ENCODE data around the gene CPT1B.
"Not testable (repeated sequence)": the region's sequence is repeated elsewhere in the genome, so short reads cannot be mapped to it uniquely, and the experiment has no call there.

CPT1B gene

DNA sequence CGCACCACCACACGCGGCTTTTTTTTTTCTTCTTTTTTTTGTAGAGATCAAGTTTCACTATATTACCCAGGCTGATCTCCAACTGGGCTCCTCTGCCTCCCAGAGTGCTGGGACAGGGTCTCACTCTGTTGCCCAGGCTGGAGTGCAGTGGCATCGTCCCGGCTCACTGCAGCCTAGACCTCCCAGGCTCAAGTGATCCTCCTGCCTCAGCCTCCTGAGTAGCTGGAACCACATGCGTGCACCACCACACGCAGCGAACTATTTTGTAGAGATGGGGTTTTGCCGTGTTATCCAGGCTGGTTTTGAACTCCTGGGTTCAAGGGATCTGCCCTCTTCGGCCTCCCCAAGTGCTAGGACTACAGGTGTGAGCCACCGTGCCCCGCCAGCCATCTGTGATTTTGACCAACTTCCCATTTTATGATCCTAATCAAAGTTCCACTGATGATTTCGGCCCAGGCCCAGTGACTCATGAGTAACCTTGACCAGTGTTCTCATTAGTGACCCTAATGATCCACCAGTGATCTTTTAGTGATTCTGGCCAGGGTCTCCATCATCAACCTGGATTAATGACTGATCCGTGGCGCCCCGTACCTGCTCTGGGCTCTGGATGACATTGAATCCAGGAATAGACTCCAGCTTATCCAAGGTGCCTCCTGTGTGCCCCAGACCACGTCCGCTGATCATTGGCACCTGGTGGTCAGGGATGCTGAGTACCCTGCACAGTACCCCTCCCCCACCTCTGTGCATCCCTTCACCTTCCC is 50.1 kb downstream of the CPT1B start:
- no peak for DNase-seq (ENCODE audit: low spot score)

DNA sequence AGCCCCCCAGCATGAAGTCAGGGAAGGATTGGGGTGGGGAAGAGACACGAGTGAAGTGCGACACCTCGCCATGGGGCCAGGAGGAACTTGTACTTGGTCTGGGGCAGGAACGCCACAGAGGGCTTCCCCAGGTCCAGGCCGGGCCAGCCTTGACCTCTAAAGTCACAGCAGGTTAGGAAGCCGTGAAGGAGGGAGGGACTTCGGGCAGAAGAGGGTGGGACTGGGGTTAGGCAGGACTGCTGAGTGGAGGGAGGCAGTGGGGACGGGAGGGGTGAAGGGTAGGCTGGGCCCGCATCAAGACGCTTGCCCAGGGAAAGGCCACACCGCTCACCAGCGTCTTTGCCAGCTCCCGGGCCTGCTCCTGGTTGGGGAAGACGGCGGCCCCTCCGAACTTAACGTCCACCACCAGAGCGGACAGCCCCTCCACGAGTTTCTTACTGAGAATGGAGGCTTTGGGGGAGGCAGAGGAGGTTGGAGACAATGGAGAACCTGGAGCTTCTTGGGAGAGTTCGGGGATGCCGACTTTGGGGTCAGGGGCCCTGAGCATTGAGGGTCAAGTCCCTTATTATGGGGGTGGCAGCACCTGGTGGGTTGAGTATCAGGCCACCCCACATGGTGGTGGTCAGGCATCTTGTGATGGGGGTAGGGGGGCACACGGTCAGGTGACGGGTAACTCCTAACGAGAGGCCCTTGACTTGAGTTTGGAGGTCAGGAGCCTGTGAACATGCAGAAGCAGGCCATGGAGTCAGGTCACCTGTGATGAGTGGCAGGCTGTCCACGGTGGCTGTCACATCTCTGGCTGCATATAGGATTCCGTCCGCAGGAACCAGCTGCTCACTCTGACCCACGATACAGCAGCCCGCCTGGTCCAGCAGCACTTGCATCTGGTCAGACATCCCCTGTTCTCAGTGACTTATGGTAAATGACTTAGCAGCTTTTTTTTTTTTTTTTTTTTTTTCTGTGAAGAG is 51.1 kb downstream of the CPT1B start:
- DNase-seq (ENCODE audit: low spot score) = peak; percentile 30

- DNase-seq (ENCODE audit: low spot score) = peak; percentile 62
Measured at GRCh38 chr22:50526108-50526833, 52.0 kb downstream of the CPT1B start.

GRCh38 chr22:50525858-50526107 is 52.4 kb downstream of the CPT1B start:
- DNase-seq (ENCODE audit: low spot score) = no peak

DNA sequence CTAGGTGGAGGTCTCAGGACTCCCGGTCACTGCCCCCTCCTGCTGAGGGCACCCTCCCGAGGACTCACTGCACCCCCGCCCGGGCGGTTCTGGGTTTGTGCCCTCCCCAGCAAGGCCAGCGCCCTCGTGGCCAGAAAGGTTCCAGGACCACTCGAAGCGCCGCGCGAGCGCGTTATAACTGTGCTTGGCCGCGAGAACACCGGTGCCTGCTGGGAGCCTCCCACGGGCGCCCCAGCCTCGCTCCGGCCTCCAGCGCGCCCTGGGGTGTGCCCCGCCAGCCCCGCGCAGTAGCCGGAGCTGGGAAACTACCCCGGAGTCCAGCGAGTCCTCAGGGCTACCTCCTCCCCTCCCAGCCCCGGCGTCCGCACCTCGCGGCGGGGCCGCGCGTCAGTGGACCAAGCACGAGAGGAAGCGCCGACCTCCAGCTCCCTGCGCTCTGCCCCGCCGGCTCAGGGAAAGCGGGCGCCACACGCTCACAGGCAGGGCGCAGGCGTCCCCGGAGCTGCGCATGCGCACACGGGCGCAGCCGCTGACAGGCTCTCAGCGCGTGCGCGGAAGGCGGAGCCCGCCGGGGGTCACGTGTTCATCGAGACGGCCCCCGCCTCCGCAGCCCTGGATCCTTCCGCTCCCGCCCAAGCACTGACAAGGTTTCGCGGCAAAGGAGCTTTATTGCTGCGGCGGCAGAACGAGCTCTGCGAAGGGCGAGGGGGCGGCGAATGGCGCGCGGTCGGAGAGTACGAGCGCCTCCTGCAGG is 52.9 kb downstream of the CPT1B start, which contains the start of gene SCO2:
TSS of gene SCO2 (minus strand) at position 495 of the 754 bp plus-strand sequence. CDS start 1,187 bp downstream, outside the sequence.
- DNase-seq (ENCODE audit: low spot score) = peak; percentile 95

- DNase-seq (ENCODE audit: low spot score) = peak; percentile 23
Measured at GRCh38 chr22:50524676-50525103, 53.5 kb downstream of the CPT1B start.

- DNase-seq (ENCODE audit: low spot score) = no peak
Measured at GRCh38 chr22:50523806-50524675, 54.2 kb downstream of the CPT1B start.

DNA sequence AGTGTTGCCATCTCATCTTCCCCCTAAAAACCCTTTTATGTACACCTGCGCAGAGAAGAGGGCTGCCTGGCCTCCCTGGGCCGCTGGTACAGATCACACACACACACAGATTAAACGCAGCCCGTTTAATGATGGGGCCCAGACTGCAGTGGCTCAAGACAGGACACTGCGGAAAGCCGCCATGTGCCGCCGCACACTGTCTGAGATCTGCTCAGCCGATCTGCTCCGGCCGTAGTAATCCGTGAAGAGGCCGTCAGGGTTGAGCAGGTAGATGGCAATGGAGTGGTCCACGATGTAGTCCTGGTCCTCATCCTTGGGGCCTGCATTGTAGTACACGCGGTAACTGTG is 54.8 kb downstream of the CPT1B start:
- DNase-seq (ENCODE audit: low spot score) = no peak

DNA sequence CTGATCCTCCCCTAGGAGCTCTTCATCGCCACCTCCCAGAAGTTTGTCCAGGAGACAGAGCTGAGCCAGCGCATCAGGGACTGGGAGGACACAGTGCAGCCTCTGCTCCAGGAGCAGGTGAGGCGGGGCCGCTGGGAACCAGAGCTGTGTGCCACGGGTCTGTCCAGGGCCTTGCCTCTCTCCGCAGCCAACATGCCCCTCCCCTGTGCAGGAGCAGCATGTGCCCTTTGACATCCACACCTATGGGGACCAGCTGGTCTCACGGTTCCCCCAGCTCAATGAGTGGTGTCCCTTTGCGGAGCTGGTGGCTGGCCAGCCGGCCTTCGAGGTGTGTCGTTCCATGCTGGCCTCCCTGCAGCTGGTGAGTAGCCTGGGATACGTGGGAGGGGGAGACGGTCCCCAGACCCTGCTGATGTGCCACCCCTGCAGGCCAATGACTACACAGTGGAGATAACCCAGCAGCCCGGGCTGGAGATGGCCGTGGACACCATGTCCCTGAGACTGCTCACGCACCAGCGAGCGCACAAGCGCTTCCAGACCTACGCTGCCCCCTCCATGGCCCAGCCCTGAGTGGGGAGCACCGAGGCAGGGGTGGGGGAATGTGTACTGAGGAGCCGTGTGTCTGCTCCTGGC is 55.3 kb downstream of the CPT1B start:
- DNase-seq (ENCODE audit: low spot score) = no peak

DNA sequence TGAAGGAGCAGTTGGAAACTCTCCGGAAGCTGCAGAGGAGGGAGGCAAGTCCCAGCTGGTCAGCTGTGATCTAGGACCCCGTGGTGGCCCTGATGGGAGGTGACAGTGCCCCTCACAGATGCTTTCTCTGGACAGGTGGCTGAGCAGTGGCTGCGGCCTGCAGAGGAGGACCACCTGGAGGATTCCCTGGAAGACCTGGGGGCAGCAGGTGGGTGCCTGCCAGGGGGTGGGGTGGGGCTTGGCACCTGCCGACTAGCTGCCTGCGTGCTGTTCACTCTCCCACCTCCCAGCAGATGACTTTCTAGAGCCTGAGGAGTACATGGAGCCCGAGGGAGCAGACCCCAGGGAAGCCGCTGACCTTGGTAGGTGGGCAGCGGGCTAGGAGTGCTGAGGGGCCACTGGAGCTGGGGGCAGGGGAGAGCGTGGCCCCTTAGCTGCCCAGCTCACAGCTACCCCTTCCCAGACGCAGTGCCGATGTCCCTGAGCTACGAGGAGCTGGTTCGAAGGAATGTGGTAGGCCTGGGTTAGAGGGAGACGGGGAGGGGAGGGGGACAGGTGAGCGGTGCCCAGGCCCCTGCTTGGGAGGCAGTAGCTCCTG is 55.9 kb downstream of the CPT1B start:
- DNase-seq (ENCODE audit: low spot score) = no peak

DNA sequence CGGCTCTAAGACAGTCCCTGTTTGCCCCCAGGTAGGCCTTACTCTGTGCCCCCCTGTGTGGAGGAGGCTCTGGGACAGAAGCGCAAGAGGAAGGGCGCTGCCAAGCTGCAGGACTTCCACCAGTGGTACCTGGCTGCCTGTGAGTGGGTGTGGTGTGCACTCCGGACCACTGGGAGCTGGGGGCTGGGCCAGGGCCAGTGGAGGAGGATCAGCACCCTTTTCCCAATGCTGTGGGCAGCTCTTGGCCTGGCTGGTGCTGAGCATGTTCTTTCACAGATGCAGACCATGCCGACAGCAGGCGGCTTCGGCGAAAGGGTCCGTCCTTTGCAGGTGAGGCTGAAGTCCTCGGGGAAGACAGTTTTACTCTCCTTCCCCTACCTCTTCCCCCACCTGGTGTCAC is 56.5 kb downstream of the CPT1B start:
- no peak for DNase-seq (ENCODE audit: low spot score)

DNA sequence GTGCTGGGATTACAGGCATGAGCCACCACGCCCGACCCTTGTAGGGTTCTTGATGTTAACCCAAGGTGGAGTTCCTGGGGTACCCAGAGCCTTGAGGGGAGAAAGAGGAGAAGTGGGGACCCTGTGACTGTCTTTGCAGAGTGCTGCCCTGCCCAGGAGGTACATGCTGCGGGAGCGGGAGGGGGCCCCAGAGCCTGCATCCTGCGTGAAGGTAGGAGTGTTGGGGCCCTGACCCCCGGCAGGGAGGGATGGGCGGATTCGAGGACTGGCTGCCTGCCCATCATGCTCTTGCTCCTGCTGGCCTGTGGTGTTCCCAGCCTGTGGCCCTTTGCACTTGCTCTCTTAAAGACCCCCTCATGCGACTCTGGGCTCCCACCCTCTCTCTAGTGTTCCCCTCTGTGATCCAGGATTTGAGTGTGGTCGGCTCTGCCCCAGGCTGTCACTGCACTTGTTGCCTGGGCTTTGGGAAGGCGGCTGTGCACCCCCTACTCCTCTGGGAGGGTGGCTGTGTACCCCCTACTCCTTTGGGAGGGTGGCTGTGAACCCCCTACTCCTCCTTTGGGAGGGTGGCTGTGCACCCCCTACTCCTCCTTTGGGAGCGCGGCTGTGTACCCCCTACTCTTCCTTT is 57.3 kb downstream of the CPT1B start:
- no peak for DNase-seq (ENCODE audit: low spot score)

DNA sequence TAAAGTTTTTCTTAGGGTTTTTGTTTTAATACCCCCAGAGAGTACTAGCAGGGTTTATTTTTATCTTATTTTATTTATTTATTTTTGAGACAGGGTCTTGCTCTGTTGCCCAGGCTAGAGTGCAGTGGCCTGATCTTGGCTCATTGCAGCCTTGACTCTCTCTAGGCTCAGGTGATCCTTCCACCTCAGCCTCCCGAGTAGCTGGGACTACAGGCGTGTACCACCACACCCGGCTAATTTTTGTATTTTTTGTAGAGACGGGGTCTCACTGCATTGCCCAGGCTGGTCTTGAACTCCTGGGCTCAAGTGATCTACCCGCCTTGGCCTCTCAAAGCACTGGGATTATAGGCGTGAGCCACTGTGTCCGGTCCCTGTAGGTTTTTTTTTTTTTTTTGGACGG is 58.0 kb downstream of the CPT1B start:
- not testable (repeated sequence) for DNase-seq (ENCODE audit: low spot score)

DNA sequence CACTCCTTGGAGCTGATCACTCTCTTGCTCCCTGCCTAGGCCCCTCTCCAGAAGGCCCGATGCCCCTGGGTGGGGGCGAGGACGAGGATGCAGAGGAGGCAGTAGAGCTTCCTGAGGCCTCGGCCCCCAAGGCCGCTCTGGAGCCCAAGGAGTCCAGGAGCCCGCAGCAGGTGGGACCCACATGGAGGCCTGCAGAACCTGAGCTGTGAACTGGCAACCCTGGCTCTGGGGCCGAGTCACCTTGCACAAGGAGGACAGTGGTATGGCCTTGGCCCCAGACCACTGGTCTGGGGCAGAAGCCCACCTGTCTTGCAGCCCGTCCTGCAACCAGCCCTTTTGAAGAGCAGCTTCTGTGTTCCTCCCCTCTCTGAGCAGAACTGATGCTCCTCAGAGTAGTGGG is 59.1 kb downstream of the CPT1B start:
- DNase-seq (ENCODE audit: low spot score) = no peak

Measured in cerebellar cortex (tissue), 1 donor.